RPMI8226 (cell line): Measurements from ENCODE around the gene PKLR.
"Not testable (repeated sequence)": the region's sequence is repeated elsewhere in the genome, so short reads cannot be mapped to it uniquely, and the experiment has no call there.

Experiments
- DNase-seq: peaks from one replicate; pipeline ENCODE4 v3.0.0-alpha.2; 2015

Gene PKLR

DNA sequence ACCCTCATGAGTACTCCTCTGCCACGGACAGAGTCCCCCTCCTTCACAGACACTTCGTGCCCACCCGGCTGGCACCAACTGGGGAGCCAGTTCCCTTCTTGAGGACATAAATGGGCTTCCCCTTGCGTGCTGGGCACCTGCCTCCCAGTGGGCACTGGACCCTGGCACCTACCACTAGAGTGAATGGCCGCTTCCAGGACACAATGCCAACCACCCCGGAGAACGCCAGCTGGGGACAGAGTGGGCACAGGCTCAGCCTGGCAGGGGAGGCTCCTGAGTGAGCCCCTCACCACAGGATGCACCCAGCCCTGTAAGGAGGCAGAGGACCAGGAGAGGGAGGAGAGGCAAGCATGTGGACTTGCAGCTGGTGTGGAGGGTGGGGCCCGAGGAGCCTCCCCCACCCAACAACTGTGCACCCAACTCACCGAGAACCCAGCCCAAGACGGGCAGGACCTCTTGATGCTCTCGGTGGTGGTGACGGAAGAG, 47.0 kb downstream of the PKLR start:
- DNase-seq: no peak

DNA sequence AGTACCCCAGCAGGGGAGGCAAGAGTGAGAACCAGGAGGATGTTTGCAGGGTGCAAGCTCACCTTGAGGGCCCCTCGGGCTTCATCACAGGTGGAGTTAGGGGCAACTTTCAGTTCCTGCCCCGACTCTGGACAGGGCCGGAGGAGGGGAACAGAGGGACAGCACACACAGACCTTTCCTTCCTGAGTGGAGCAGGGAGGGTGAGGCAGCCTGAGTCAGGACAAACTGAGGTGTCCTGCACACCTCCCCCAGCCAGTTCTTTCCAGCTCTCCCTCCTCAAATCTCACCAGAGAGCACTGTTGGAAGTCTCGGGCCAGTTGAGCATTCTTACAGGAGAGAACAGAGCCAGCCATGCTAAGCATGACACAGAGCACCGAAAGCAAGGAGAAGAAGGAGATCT, 47.4 kb downstream of the PKLR start:
- no peak for DNase-seq

DNA sequence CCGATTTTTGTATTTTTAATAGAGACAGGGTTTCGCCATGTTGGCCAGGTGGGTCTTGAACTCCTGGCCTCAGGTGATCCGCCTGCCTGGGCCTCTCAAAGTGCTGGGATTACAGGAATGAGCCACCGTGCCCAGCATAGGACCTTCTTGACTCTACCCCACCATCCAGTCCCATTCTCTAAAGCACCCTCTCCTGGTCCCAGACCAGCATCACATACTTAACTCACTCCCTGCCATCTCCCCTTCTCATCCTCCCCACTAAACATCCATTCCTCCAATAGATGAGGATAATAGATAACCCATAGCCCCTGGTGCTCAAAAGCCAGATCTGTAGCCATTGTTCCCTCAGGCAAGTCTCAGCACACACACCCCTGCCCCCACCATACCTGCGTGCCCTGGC, 48.0 kb downstream of the PKLR start:
- DNase-seq: no peak

DNA sequence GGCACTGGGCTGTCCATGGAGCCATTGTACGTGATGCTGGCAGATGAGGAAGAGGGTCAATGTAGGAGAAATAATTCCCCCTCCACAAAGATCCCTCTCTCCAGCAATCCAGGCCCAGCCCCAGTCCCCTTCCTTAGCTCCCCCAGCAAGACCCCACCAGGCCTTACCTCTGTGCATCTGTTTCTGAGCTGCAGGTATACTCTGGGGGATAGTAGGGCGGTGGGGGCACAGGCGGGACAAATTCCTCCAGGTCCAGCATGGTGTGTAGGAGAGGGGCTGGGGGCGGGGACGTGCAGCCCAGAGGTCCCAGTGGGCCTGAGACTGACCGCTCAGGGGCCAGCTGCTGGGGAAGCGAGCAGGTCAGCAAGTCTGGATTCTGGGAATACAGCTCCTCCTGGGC, 49.7 kb downstream of the PKLR start:
- DNase-seq: no peak

DNA sequence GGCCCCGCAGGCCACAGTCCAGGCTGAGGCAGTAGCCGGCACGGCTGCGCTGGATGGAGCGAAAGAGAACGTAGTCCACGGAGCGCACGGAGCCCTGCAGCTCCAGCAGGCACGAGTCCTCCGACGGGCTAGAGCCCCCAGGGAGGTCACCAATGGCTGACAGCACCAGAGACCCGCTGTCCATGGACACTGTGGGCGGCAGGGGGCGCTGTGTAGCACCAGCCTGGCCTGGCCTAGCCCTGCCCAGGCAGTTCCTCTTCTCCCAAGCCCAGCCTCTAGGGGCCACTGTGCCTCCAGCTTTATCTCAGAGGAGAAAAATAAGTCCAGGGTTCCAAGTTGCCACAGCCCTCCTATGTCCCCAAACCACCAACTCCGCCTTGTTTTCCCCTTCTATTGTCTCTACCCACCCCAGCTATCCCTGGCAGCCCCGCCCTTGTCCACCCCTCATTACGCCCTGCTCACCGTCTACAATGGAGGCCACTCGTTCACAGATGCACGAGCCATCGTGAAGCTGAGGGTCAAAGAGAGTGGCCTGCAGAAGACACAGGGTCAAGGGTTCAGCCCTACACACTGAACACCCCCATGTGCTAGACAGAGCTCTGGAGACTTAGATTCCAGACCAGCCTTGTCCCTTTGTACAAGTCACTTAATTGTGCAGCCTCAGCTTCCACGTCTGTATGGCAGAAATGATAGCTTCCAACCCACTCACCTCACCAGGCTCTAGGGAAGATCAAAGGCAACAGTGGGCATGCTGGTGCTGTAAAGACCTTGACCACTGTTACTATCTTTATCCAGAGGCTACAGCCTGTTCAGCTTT, 50.4 kb downstream of the PKLR start:
- peak; percentile 98 for DNase-seq

DNA sequence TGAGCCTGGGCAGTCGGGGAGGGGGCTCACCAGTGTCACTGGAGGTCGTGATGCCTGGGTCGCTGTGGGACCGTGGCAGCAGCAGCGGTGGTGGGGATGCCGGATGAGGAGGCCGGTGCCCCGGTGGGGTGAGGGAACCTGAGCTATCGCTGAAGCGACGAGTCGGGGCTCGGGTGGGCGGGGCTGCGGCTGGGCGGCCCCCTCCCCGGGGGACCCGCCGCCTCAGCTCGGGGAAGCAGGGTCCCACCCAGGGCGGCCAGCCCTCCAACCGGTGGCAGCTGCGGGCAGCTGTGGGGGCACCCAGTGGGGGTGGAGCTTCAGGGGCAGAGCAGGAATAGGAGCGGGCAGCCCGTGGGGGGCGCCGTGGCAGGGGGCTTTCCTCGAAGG, 51.0 kb downstream of the PKLR start:
- DNase-seq: no peak

DNA sequence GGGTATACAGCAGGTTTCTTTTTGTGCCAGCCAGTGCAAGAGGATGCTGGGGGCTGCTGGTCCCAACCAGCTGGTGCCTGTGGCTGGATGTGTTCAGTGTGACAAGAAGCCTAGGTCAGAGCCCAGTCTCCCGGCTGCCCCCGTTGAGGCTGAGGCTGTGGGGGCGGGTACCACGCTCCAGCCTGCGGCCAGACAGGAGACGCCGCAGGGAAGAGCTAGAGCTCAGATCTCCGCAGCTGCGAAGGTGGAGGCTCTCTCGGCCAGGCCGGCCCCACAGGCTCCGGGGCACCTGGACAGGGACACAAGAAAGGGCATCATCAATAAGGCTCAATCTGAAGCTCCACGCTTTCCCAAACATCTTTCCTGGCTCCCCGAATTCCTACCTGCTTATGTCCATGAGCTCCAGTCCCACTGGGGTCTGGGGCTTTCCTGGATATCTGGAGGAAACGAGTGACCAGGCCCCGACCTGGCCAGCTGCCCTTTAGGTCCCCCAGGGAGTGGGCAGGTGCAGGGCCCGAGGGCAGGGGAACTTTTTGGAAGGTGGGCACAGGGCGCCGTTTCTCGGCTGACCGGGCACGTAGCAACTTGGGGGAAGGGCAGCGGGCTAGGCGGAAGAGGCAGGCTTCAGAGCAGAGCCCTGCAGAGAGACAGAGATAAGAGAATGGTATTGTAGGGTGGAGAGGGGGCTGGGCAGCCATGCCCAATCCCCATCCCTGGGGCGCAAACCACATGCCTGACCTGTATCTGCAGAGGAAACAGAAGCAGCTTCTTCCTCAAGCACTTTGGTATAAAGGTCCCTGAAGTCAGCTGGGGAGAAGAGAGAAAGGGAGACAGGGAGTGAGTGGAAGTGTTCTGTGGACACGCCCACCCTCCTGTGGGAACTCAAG, 53.3 kb downstream of the PKLR start:
- no peak for DNase-seq

DNA sequence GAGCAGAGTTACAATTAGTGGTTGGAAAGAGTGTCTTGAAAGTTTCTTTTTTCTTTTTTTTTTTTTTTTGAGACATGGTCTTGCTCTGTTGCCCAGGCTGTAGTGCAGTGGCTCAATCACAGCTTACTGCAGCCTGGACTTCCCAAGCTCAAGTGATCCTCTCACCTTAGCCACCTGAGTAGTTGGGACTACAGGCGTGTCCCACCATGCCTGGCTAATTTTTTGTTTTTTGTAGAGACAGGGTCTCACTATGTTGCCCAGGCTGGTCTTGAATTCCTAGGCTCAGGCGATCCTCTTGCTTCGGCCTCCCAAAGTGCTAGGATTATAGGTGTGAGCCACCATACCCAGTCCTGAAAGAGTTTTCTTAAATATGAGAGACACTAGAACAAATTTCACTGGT, 54.4 kb downstream of the PKLR start:
- DNase-seq: not testable (repeated sequence)

DNA sequence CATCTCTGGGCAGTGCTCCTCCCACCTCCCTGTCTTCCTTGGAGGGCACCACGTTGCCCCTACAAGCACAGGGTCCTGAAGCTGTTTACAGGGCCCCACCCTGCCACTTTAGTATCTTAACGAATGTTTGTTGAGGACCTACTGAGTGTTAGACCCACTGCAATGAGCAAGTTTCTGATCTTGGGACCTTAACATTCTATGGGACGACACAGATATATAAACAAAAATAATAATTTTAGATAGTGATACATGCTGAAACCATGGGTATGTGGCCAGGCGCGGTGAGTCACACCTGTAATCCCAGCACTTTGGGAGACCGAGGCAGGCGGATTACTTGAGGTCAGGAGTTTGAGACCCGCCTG, 56.1 kb downstream of the PKLR start:
- DNase-seq: no peak

DNA sequence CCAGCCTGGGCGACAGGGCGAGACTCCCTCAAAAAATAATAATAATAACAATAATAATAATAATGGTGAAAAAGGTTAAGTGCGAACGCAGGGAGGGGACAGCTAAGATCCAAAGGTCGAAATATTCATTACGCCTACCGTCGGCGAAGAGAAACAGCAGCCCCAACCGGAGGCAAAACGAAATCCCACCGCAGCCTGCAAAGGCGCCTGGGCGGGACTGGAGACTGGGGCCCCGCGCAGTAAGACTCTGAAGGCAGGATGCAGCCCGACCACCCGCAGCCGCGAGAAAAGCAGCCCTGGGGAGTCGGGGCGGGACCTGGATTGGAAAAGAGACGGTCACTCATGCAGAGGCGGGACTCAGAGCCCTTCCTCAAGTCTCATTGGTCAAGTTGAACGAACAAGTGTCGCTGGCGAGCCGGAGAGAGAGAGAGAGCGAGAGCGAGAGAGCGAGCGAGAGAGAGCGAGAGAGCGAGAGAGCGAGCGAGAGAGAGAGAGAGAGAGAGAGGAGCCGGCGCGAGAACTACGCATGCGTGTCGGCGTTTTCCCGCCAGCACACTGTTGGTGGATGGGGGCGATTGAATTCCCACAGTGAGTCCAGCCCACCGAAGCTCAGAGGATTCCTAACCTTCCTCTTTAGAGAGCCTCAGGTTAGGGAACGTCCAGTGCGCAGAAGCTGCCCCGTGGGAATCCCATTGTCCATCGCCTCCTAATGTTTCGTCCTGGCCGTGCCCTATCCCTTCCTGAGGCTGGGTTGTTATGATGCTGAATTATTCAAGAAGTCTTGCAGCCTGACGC, 56.7 kb downstream of the PKLR start:
- DNase-seq: peak; percentile 99

DNA sequence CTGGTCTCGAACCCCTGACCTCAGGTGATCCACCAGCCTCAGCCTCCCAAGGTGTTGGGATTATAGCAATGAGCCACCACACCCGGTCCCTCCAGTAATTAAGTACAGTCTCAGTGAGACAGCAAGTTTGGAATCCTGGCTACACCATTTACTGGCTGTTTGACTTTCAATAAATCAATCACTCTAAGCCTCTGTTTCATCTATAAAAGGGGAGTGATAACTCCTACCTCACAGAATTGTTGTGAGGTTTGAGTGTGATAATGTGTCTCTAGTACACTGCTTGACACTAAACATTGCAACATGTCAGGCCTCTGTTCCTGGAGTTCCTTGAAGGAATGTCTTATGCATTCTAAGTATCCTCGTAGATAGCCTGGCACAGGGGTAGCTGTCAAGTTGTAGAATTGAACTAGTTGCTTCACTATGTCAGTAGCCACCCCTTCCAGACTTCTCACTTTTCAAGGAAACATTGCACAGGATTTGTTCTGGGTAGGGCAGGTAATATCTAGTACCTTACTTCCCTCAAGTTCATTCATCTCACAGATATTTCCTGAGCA, 58.4 kb downstream of the PKLR start:
- DNase-seq: no peak

DNA sequence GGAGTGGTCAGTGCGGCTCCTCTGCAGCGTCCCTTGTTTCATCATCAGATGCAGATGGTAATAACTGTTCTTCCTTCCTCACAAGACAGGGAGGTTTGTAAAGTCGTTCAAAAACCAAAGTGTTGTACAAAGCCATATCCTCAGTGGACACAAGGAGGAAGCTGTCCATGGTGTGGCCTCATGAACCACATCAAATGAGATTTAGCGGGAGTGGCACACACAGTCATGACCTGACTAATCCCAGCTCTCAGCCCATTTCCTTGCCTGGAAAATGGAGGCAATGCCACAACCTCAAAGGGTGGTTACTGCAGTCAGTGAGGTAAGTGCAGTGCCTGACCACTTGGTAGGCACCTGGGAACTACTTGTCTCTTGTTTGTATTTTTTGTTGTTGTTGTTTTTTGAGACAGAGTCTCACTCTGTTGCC, 59.4 kb downstream of the PKLR start:
- DNase-seq: no peak

DNA sequence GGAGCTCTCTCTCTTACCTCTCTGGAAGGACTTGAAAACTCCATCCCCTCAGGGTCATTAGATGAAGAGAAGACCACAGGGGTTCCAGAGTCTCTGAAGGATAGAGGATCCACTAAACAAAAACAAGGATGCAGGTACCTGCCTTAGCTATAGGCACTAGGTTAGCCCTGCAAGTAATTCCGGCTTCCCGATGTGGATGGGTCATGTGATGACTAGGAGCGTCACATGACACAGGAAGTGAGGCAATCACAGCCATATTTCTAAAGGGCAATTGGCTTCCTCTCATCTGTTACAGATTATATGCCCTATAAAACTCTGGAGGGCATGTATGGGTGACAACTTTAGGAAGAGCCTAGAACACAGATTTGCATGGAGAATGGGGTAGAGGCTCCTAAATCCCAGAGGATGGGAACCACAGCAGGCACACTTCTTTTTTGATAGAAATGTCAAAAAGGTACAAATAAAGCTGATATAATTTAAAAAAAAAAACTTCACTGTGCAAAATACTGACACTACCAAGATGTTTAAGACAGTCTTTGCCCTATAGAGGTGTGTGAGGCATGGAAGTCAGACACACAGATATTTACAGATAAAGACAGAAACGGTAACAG, 60.1 kb downstream of the PKLR start:
- peak; percentile 81 for DNase-seq
